C4-2B (cell line): ENCODE measurements around the gene FOXP1.

ENCODE experiments used
- ZFX ChIP-seq: fragments of 450-650 bp; IDR thresholded peaks from 2 replicates; pipeline ENCODE4 v1.6.1; 2017
- TF ChIP-seq, protein P1 (sequence below): fragments of 450-650 bp; conservative IDR thresholded peaks from 2 replicates; pipeline ENCODE4 v1.5.1; 2017; ENCODE audit warnings: mild to moderate bottlenecking

GRCh38 chr3:71316066-71316777 lies 267.3 kb downstream of the FOXP1 start:
- TF ChIP-seq, protein P1, sequence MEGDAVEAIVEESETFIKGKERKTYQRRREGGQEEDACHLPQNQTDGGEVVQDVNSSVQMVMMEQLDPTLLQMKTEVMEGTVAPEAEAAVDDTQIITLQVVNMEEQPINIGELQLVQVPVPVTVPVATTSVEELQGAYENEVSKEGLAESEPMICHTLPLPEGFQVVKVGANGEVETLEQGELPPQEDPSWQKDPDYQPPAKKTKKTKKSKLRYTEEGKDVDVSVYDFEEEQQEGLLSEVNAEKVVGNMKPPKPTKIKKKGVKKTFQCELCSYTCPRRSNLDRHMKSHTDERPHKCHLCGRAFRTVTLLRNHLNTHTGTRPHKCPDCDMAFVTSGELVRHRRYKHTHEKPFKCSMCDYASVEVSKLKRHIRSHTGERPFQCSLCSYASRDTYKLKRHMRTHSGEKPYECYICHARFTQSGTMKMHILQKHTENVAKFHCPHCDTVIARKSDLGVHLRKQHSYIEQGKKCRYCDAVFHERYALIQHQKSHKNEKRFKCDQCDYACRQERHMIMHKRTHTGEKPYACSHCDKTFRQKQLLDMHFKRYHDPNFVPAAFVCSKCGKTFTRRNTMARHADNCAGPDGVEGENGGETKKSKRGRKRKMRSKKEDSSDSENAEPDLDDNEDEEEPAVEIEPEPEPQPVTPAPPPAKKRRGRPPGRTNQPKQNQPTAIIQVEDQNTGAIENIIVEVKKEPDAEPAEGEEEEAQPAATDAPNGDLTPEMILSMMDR: no peak
- TF ChIP-seq ZFX: no peak
